NCI-H526 treated with DMSO at 0.1 percent for 48 hours (cell line): Measurements from ENCODE around the gene SYT6.

Experiments used
- DNase-seq: peaks from one replicate; lab custom pipeline; 2025; lab: John Stamatoyannopoulos, UW

Gene SYT6

DNA sequence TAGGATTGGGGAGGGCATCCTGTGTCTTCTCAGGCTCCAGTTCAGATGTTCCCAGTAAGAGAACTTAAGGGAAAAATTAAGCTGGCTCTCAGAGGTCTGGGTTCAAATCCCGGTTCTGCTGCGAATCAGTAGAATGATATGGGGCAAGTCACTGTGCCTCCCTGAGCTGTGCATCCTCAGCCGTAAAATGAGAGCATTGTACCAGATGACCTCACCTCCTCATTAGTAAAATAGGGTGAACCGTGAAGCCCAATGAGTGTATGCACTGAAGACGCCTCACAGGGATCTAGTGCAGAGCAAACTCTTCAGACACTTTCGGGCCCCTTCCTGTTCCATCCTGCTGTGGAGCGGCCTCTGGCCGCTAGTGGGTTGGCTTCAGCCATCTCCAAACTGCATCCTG lies 36.0 kb downstream of the SYT6 start:
- no peak for DNase-seq

DNA sequence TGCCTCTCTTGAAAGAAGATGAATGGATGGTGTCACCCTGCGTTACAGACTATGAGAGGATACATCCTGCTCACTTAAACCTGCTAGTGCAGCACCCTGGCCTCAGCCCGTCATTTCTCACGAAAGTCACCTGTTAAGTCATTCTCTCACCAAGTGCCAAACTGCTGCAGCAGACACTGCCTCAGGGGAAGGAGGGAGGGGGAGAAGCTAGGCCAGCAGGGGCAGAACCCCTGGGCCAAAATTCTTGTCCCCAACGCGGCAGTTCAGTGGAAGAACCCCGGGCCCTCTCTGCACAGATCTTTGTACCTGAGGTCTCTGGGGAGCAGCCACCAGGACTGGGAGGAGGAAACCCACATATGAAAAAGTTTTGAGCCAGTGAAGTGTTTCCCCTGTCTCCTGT lies 37.6 kb downstream of the SYT6 start:
- DNase-seq = no peak

DNA sequence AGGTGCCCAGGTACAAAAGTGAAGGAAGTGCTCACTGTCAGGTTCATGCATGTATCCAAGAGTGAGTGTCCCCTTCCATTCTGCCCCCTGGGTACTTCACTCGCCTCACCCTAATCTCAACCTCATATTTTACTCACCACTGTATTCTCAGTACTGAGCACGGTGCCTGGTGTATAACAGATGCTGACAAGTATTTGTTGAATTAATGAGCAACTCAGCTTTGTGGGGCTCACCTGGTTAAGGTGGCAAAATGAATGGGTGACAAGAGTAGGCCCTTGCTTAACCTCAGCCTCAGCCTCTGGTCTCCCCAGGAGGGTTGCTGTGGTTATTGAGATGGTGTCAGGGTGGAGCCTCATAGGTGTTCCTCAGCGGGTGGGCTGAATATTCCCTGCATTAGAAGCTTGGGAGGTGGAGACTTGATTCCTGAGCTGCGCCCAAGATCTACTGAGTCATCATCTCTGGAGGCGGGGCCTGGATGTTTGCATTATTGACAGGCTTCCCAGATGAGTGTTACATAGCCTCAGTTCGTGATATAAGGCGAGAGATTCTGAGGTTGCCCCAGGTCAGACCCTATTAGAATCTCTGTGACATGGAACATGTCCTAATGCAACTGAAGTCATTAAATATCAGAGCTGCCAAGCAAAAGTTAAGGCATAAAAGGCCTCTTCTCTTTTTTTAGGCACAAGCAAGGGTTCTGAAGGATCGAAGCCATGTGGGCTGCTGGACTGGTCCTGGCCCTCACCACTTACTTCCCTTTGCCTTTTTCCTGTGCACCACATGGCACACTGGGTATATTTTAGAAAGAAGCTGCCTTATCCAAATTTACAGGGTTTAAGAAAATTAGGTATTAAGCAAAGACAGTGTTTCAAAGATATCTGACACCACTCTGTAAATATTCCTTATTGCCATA lies 39.2 kb downstream of the SYT6 start:
- DNase-seq = no peak

DNA sequence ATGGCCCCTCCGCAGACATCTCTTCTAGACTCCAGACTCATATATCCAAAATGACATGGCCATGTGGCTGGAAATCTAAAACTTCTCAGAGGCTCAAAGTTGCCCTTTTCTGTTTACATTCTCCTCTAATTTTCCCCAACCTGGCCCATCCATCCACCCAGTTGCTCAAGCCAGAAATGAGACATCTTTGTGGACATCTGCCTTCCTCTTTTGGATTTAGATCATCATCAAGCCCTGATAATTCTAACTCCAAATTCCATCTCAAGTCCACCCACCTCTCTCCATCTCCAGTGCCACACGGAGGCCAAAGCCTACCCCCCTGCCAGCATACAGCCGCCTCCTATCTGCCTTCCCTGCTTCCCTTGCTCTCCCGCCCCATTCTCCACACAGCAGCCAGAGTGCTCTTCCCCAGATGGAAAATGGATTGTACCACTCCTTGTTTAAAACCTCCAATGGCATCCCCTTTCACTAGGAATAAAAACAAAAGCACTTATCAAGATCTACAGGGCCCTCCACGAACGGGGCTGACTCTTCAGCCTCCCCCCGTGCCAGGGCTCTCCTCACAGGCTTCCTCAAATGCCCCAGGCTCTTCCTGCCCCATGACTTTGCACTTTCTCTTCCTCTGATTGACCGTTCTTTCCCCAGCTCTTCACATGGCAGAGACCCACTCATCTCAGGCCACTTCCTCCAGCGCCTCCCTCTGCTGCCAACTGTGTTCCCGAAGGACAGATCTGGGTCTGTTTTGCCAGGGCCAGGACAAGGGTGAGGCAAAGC lies 40.1 kb downstream of the SYT6 start:
- DNase-seq = no peak

DNA sequence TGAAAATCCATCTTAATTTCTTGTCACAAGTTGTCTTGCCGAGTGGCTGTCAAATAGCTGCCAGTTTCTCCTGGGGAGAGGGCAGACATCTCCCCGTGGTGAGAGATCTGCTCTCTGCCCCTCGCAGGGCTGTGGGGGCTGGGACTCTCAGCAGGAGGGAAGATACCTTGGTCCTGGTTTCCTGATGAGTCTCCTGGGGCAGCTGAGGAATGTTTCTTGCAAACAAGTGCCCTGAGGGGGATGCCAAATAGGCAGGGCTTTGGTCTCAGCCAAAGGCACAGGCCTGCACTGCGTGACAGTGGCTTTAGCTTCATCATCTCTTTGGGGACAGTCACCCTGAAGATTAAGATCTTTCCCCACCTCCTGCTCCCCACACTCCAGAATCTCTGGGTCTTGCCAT lies 40.9 kb downstream of the SYT6 start:
- no peak for DNase-seq

DNA sequence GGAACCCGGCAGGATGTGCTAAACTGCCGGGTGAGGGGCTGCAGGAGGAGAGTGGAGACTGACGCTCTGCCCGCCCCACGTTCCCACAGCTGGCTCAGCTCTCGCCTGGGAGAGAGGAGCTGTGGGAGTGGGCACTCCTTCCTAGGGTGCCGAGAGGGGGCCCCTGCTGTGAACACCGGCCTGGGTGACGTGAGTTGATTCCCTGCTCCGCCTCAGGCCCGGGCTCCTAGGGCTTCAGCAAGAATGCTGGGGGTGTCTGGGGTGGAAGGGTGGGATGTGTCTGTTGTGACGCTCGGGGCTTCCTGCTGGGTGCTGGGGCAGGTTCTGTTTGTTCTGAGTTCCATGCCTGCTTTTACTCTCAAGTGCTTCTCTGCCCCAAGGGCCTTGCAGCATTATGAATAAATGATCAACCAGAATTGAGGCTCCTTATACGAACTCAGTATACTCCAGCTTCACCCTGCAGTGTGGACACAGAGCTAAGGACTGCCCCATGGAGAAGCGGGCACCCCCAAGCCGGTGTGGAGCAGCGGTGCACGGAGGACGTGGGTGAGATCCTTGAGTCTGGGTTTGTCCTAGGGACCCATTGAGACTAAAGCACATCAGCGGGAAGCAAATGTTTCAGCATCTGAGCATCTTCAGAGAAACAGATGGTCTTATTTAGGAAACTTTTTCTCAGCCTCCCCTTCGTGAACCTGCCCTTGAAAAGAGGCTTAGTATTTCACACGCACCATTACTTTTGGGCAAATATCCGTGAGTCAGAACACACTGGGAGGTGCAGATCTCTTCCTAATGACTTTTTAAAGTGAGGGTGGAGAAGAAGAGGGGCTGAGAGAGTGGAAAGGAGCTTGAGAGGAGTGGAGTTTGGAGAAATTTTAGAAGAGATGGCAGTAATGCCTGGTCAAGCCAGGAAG lies 41.7 kb downstream of the SYT6 start:
- no peak for DNase-seq

DNA sequence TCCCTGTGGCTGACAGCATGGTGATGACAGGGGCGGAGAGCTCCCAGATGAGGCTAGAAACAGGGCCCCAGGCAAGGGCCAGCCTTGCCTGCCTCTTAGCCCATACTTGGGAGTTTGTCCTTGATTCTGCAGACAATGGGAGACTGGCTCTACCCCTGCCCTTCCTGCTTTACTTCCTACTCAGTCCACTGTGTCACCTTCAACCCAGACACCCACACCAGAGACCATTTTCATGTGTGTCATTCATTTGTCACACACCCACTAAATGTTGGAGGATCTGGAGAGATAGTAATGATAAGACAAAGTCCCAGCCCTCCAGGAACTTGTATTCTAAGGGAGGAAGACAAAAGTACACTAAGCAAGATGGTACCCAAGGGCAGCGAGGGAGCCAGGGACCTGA lies 43.7 kb downstream of the SYT6 start:
- DNase-seq = no peak

DNA sequence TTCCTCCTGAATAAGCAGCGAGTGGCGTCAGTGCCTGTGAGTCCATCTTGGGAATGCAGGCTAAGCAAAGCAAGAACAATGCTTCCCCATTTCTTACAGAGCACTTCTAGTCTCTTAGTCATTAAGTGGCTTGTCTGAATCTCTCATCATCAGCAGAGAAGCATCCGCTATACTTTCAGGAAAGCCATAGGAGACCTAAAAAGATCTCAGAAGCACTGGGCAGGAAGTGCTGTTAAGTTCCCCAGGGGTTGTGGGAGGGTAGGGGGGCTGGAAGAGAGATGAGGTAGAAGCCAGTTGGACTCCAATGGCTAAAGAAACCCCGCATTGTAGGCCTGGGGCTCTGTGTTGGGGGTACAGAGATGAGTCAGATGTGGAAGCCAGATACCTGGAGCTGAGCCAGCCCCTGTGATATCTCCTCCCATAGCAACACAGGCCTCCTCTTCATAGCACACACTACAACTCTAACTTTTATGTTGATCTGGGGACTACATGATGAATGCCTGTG lies 44.9 kb downstream of the SYT6 start:
- DNase-seq = no peak

DNA sequence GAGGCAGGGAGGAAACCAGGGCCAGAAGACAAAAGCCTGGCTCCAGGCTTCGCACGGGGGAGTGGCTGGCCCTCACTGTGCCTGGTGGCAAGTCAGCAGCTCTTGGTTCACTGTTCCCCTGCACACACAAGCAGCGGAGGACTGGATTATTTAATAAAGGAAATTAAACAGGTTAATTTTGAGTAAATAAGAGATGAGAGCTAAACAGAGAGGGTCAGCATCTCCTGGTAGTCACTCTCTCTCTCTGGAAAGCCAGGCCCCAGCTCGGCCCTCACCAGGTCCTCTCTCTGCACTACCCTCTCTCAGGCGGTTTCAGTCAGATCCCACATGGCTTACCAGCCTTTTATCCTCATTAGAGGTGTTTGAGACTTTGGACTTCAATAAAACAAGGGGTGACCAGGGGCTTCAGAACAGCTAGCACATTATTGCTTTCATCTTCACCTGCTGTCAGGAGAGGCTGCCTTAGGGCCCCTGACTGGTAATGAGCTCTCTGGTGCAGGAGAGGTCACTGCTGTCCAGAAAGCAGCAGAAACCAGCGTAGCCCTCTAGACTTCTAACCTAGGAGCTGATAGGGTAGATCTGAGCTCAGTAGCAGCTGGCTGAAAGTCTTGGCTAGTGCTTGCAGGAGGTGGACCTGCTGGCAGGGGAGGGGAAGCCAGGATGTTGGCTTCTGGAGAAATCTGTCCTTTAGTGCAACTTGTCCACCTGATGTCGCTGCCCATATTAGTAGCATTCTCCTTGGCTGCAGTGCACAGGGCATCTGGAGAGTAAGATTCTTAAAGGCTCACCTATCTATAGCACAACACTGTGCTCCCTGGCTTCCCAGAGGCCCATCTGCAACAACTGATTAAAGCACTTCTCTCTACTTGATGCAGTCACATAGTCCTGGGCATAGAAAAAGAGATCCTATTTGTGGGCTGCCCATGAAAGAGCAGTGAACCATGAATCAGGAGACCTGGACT lies 45.9 kb downstream of the SYT6 start:
- DNase-seq = no peak

GRCh38 chr1:114105421-114105979 lies 48.2 kb downstream of the SYT6 start:
- DNase-seq = no peak

GRCh38 chr1:114104949-114105348 lies 48.7 kb downstream of the SYT6 start:
- DNase-seq = no peak

- DNase-seq = no peak
Observed at GRCh38 chr1:114103992-114104391, 49.7 kb downstream of the SYT6 start.

GRCh38 chr1:114102136-114102535 lies 51.5 kb downstream of the SYT6 start:
- no peak for DNase-seq

- no peak for DNase-seq
Observed at GRCh38 chr1:114100148-114100547, 53.5 kb downstream of the SYT6 start.

GRCh38 chr1:114099268-114099667 lies 54.4 kb downstream of the SYT6 start:
- no peak for DNase-seq

DNA sequence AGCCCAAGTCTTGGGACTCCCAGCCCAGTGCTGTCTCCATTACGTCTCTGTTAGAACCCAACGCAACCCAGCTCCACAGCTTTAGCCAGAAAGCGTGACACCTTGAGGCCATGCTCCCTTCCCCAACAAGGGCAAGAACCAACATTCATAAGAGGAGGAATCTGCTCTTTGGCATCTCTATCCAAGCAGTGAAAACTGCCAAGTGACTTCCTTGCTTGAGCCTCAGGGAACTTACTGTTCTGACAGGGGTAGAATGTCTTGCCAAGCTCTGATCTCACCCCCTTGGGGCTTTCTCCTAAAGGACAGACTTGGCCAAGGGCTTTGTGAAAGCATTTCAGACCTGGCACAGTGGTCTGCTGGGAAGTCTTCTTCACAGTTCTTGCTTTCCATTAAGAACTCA lies 56.6 kb downstream of the SYT6 start:
- no peak for DNase-seq

- DNase-seq = no peak
Observed at GRCh38 chr1:114094675-114095074, 59.0 kb downstream of the SYT6 start.

DNA sequence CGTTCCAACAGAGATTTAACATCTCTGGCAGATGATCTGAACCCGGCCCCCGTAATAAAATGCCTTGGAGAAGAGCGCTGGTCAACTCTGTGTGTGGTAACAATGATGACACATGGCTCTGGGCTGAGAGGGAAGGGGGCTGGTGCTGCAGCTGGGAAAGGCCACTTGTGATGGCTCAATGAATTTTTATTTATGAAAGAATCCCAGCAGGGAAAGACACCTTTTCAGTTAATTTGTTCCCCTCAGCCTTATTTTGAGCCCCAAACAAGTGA lies 59.4 kb downstream of the SYT6 start:
- DNase-seq = no peak

GRCh38 chr1:114093624-114094362 lies 59.9 kb downstream of the SYT6 start:
- no peak for DNase-seq
